Activated naive CD8-positive, alpha-beta T cell treated with anti-CD3 and anti-CD28 coated beads for 36 hours (primary cell): Measurements from ENCODE around the gene KCNH1. TPM values are rescaled to one million over a fixed set of nuclear protein-coding genes. Genes with fewer than 3 reads are reported as not detected.

ENCODE experiments used
- DNase-seq: peaks from one replicate; pipeline ENCODE4 v3.0.0; 2021
- H3K27ac Mint-ChIP-seq: one replicate; pipeline ENCODE4 v1.8.0; 2022; ENCODE audit warnings: mild to moderate bottlenecking, moderate library complexity, mixed read lengths
- H3K27me3 Mint-ChIP-seq: one replicate; pipeline ENCODE4 v1.8.0; 2022; ENCODE audit warnings: mild to moderate bottlenecking, mixed read lengths
- H3K36me3 Mint-ChIP-seq: one replicate; pipeline ENCODE4 v1.8.0; 2021; ENCODE audit warnings: mild to moderate bottlenecking, mixed read lengths
- H3K4me1 Mint-ChIP-seq: one replicate; pipeline ENCODE4 v1.8.0; 2021; ENCODE audit warnings: mixed read lengths
- H3K4me3 Mint-ChIP-seq: one replicate; pipeline ENCODE4 v1.8.0; 2022; ENCODE audit warnings: mild to moderate bottlenecking, moderate library complexity, mixed read lengths
- H3K9me3 Mint-ChIP-seq: one replicate; pipeline ENCODE4 v1.8.0; 2022; ENCODE audit warnings: mixed read lengths
- total RNA-seq, 2 experiments: library from RNA; stranded (reverse); gene quantifications; one replicate each; pipeline ENCODE4 v1.2.3, GENCODE V29; 2021

KCNH1 gene
- total RNA-seq, 2 experiments from 2014 or later = not detected

GRCh38 chr1:210722410-210723081 lies 411.4 kb downstream of the KCNH1 start:
- Mint-ChIP-seq H3K27me3 (peaks cover 12% of the 10 kb centered on the region), H3K4me3 (no peak overlapping the region), H3K36me3 (no peaks in the 10 kb centered on the region), H3K9me3 (no peaks in the 10 kb centered on the region), H3K27ac (no peak overlapping the region), H3K4me1 (no peaks in the 10 kb centered on the region)
- DNase-seq = no peak

DNA sequence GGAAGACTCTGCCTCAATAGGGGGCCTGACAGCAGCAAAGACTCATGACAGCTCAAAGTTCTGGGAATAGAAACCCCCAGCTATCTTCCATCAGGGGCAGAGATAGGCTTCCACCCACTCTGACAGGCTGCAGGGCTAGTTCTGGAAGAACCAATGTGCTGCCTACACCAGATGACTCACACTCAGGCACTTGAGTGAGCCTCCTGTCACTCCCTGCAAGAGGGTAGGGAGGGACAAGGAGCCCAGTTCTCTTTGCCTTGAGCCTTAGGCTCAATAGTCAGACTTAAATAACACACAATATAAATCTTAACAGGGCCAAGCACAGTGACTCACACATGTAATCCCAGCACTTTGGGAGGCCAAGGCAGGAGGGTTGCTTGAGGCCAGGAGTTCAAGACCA lies 418.9 kb downstream of the KCNH1 start:
- H3K4me1 Mint-ChIP-seq = no peaks in the 10 kb centered on the region
- no peak overlapping the region for H3K4me3 Mint-ChIP-seq
- H3K27ac Mint-ChIP-seq = no peak overlapping the region
- no peaks in the 10 kb centered on the region for H3K36me3 Mint-ChIP-seq
- H3K27me3 Mint-ChIP-seq = no peaks in the 10 kb centered on the region
- no peak for DNase-seq
- H3K9me3 Mint-ChIP-seq = no peaks in the 10 kb centered on the region

- no peak overlapping the region for H3K4me3 Mint-ChIP-seq
- H3K27me3 Mint-ChIP-seq = no peaks in the 10 kb centered on the region
- H3K27ac Mint-ChIP-seq = no peak overlapping the region
- no peak for DNase-seq
- no peaks in the 10 kb centered on the region for H3K9me3 Mint-ChIP-seq
- H3K36me3 Mint-ChIP-seq = no peaks in the 10 kb centered on the region
- no peaks in the 10 kb centered on the region for H3K4me1 Mint-ChIP-seq
These were observed 421.9 kb downstream of the KCNH1 start for GRCh38 chr1:210711825-210712612.

- no peaks in the 10 kb centered on the region for H3K27me3 Mint-ChIP-seq
- no peaks in the 10 kb centered on the region for H3K36me3 Mint-ChIP-seq
- H3K9me3 Mint-ChIP-seq = no peaks in the 10 kb centered on the region
- no peak overlapping the region for H3K4me3 Mint-ChIP-seq
- H3K4me1 Mint-ChIP-seq = no peaks in the 10 kb centered on the region
- DNase-seq = no peak
- no peak overlapping the region for H3K27ac Mint-ChIP-seq
These were observed 424.2 kb downstream of the KCNH1 start for GRCh38 chr1:210709701-210710100.

DNA sequence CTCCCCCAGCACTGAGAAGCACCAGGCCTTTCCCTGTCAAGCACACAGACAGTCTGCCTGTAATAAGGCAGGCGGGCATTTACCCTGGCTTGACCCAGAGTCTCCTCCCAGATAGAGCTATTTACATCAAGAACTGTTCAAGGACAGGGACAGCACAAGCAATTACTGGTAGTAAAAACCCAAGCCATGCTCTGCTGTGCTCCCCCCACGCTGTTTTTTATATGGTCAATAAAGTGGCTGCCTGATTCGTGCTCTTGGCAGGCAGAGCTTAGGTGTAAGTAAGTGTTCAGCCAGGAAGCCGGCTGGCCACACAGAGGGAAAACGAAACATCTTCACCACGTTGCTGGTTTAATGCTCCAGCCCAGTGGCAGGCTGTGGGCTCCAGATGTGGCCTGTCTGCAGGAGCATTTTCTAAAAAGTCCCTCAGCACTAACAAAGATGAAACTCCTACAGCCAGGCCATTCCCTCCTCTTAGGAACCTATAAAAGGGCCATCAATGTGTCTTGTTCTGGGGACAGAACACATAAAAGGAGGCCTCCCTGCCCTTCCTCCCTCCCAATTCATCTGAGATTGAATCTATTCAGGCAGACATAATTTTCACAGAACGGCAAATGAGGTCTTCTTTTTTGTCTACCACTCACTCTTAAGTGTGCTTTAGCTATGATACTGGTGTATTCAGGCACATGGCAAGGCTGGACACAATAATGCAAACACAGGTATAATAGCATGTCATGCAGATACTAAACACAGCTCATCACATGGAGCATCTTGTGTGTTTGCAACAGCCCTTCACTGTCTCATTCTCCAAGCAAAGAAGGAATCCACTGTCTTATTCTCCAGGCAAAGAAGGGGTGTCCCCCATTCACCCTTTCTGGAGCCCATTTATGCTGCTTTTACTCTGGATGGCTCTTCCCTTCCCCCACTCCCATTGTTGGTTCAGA lies 426.4 kb downstream of the KCNH1 start:
- no peaks in the 10 kb centered on the region for H3K36me3 Mint-ChIP-seq
- no peak for DNase-seq
- no peaks in the 10 kb centered on the region for H3K4me1 Mint-ChIP-seq
- H3K4me3 Mint-ChIP-seq = no peak overlapping the region
- H3K27me3 Mint-ChIP-seq = no peaks in the 10 kb centered on the region
- no peaks in the 10 kb centered on the region for H3K9me3 Mint-ChIP-seq
- H3K27ac Mint-ChIP-seq = no peak overlapping the region

- no peaks in the 10 kb centered on the region for H3K4me1 Mint-ChIP-seq
- no peak overlapping the region for H3K27ac Mint-ChIP-seq
- no peaks in the 10 kb centered on the region for H3K9me3 Mint-ChIP-seq
- H3K27me3 Mint-ChIP-seq = no peaks in the 10 kb centered on the region
- no peak for DNase-seq
- no peak overlapping the region for H3K4me3 Mint-ChIP-seq
- H3K36me3 Mint-ChIP-seq = no peaks in the 10 kb centered on the region
These were observed 427.7 kb downstream of the KCNH1 start for GRCh38 chr1:210706246-210706645.

DNA sequence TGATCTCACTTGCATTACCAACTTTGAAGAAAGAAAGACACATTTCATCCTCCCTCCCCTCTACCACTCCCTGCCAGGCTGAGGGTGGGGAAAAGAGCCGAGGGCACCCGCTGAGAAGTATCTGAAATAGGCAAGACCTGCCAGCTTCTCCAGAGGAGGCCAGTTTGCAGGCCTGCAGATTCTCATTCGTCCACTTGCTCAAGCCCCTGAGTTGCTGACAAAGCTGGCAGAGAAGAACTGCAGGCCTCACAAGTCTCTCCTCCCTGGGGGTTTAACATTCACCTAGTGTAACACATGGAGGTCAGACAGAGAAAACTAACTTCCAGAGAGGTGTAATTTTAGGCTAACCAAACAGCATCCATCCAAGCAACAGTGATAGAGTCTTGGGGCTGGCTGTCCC lies 428.9 kb downstream of the KCNH1 start:
- no peak overlapping the region for H3K27ac Mint-ChIP-seq
- H3K4me3 Mint-ChIP-seq = no peak overlapping the region
- no peaks in the 10 kb centered on the region for H3K36me3 Mint-ChIP-seq
- no peaks in the 10 kb centered on the region for H3K27me3 Mint-ChIP-seq
- H3K4me1 Mint-ChIP-seq = no peaks in the 10 kb centered on the region
- no peaks in the 10 kb centered on the region for H3K9me3 Mint-ChIP-seq
- no peak for DNase-seq

DNA sequence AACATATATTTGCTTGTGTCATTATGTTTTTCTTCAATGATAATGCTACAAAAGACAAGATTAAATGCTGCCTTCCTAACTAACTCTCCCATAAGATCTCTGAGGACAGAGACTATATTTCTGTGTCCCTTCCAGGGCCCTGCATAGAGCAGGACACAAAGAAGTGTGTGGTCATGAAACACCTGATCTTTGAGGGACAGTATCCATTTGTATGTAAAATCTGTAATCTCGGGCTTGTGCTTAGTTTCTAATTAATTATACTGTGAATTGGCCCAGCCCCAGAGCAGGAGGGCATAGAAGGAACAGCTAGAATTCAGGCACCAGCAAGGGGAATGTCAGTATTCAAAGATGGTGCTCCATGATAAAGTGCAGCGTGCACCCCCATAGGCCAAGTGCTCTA lies 430.4 kb downstream of the KCNH1 start:
- H3K27ac Mint-ChIP-seq = no peak overlapping the region
- H3K4me3 Mint-ChIP-seq = no peak overlapping the region
- no peaks in the 10 kb centered on the region for H3K4me1 Mint-ChIP-seq
- H3K36me3 Mint-ChIP-seq = no peaks in the 10 kb centered on the region
- DNase-seq = no peak
- H3K27me3 Mint-ChIP-seq = no peaks in the 10 kb centered on the region
- H3K9me3 Mint-ChIP-seq = no peaks in the 10 kb centered on the region

- Mint-ChIP-seq H3K4me3 (no peak overlapping the region), H3K4me1 (peaks cover under 1% of the 10 kb centered on the region), H3K36me3 (no peaks in the 10 kb centered on the region), H3K27ac (no peak overlapping the region), H3K27me3 (no peaks in the 10 kb centered on the region), H3K9me3 (no peaks in the 10 kb centered on the region)
- no peak for DNase-seq
These were observed 431.4 kb downstream of the KCNH1 start for GRCh38 chr1:210702506-210702905.

- DNase-seq = no peak
- Mint-ChIP-seq H3K36me3 (no peaks in the 10 kb centered on the region), H3K27me3 (no peaks in the 10 kb centered on the region), H3K27ac (no peak overlapping the region), H3K9me3 (no peaks in the 10 kb centered on the region), H3K4me1 (peaks cover 14% of the 10 kb centered on the region), H3K4me3 (no peak overlapping the region)
These were observed 433.4 kb downstream of the KCNH1 start for GRCh38 chr1:210700511-210700910.

DNA sequence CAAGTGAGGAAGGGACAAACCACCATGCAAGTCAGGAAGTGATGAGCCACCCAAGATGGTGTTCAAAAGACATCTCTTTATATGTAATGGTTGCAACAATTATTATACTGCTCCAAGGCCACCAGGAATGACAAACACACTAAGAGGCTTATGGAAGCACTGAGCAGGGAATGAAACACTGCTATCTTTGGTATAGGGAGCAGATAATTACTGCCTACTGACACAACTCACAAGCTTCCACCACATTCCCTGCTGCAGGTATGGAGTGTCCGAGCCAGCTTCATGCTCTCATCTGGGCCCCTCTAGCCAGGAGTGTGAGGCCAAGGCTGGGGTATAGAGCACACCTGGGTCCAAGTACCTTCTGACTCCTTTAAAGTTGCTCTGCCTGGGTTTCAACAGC lies 433.9 kb downstream of the KCNH1 start:
- no peaks in the 10 kb centered on the region for H3K9me3 Mint-ChIP-seq
- H3K4me1 Mint-ChIP-seq = peaks cover 14% of the 10 kb centered on the region
- H3K4me3 Mint-ChIP-seq = no peak overlapping the region
- H3K27me3 Mint-ChIP-seq = no peaks in the 10 kb centered on the region
- no peaks in the 10 kb centered on the region for H3K36me3 Mint-ChIP-seq
- H3K27ac Mint-ChIP-seq = no peak overlapping the region
- no peak for DNase-seq

DNA sequence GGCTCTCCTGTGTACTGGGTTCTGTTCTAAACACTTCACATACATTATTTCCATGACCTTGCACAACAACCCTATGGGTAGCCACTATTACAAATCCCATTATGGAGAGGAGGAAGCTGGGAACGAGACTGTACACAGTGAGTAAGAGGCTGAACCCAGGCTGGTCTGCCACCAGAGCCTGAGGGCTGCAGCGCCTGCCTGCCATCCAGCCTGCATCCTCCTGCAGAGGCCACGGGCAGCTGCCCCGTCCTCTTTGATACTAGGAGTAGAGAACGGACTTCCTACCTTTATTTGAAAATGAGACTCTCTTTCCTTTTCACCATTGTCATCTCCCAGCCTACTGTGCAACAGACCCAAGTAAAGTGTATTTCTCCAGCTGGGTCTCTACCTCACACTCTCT lies 435.3 kb downstream of the KCNH1 start:
- no peak for DNase-seq
- no peaks in the 10 kb centered on the region for H3K36me3 Mint-ChIP-seq
- H3K27ac Mint-ChIP-seq = no peak overlapping the region
- peaks cover 14% of the 10 kb centered on the region for H3K4me1 Mint-ChIP-seq
- no peak overlapping the region for H3K4me3 Mint-ChIP-seq
- H3K9me3 Mint-ChIP-seq = no peaks in the 10 kb centered on the region
- H3K27me3 Mint-ChIP-seq = no peaks in the 10 kb centered on the region

DNA sequence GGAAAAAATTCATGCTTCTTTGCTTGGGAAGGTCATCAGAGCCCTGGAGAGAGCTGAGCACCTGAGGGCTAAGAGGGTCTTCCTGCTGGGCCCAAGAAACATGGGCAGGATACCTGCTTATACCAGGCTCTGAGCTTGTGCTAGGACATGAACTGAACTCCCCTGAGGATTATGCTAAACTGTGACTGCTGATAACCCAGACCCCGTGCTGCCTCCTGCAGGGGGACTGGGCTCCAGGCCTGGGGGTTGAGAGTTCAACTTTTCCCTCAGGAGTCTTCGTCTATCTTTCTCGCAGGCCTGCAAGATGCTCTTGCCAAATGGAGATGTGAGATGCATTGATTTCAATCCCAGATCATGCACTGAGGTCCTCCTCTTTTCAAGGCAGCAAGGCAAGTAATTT lies 436.8 kb downstream of the KCNH1 start:
- H3K9me3 Mint-ChIP-seq = no peaks in the 10 kb centered on the region
- no peaks in the 10 kb centered on the region for H3K27me3 Mint-ChIP-seq
- no peak for DNase-seq
- no peak overlapping the region for H3K27ac Mint-ChIP-seq
- peaks cover 25% of the 10 kb centered on the region for H3K4me1 Mint-ChIP-seq
- no peaks in the 10 kb centered on the region for H3K36me3 Mint-ChIP-seq
- no peak overlapping the region for H3K4me3 Mint-ChIP-seq

DNA sequence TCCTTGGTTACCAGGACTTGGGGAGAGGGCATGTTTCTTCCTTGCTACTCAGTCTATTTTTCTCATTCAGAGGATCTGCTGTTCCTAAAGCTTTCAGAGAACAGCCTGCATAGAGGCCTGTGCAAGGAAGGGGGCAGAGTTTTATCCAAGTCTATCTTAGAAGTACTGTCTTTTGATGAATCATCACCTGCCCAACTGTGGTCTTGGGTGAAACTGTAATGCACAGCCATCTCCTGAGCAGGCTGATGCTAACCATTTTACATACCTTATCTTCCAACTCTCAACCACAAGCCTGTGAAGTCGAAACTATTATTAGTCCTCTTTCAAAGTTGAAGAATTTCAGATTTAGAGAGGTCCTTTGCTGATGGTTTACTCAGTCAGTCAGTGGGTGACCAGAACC lies 437.2 kb downstream of the KCNH1 start:
- H3K4me3 Mint-ChIP-seq = no peak overlapping the region
- H3K4me1 Mint-ChIP-seq = peaks cover 27% of the 10 kb centered on the region
- H3K27me3 Mint-ChIP-seq = no peaks in the 10 kb centered on the region
- peak; percentile 23 for DNase-seq
- H3K36me3 Mint-ChIP-seq = no peaks in the 10 kb centered on the region
- no peak overlapping the region for H3K27ac Mint-ChIP-seq
- H3K9me3 Mint-ChIP-seq = no peaks in the 10 kb centered on the region

GRCh38 chr1:210695026-210695425 lies 438.9 kb downstream of the KCNH1 start:
- Mint-ChIP-seq H3K4me1 (peaks cover 27% of the 10 kb centered on the region), H3K4me3 (no peak overlapping the region), H3K9me3 (no peaks in the 10 kb centered on the region), H3K27me3 (no peaks in the 10 kb centered on the region), H3K36me3 (no peaks in the 10 kb centered on the region), H3K27ac (no peak overlapping the region)
- no peak for DNase-seq
